AG08395 (cell line): ENCODE measurements around the gene TGIF2.
"Not testable (repeated sequence)": the region's sequence is repeated elsewhere in the genome, so short reads cannot be mapped to it uniquely, and the experiment has no call there.

Experiments used
- DNase-seq: peaks from one replicate; pipeline ENCODE4 v3.0.0; 2012; ENCODE audit warnings: mixed read lengths, low spot score

TGIF2 gene

GRCh38 chr20:36614781-36615557, 41.6 kb downstream of the TGIF2 start:
- no peak for DNase-seq

GRCh38 chr20:36620917-36621316, 47.5 kb downstream of the TGIF2 start:
- DNase-seq, result no peak

- DNase-seq, result no peak
These were observed 50.0 kb downstream of the TGIF2 start for GRCh38 chr20:36623444-36623843.

- no peak for DNase-seq
These were observed 50.9 kb downstream of the TGIF2 start for GRCh38 chr20:36624068-36624943.

- no peak for DNase-seq
These were observed 51.5 kb downstream of the TGIF2 start for GRCh38 chr20:36624944-36625324.

GRCh38 chr20:36628076-36628475, 54.7 kb downstream of the TGIF2 start:
- DNase-seq, result no peak

GRCh38 chr20:36629719-36630681, 56.6 kb downstream of the TGIF2 start:
- no peak for DNase-seq

- DNase-seq, result no peak
These were observed 58.2 kb downstream of the TGIF2 start for GRCh38 chr20:36631646-36632045.

GRCh38 chr20:36632147-36632486, 58.7 kb downstream of the TGIF2 start:
- DNase-seq, result no peak

GRCh38 chr20:36632487-36633284, 59.3 kb downstream of the TGIF2 start:
- DNase-seq, result no peak

GRCh38 chr20:36633285-36633772, 59.9 kb downstream of the TGIF2 start:
- DNase-seq, result no peak

- DNase-seq, result no peak
These were observed 60.9 kb downstream of the TGIF2 start for GRCh38 chr20:36634342-36634741.

GRCh38 chr20:36638876-36639400, 65.5 kb downstream of the TGIF2 start:
- not testable (repeated sequence) for DNase-seq

GRCh38 chr20:36641506-36641843, 68.1 kb downstream of the TGIF2 start:
- DNase-seq, result no peak

GRCh38 chr20:36642136-36642535, 68.7 kb downstream of the TGIF2 start:
- no peak for DNase-seq
